Nephron progenitor cell (in vitro differentiated cells): ENCODE data around the gene LAMC3.
A peak's percentile ranks its signal among the peaks of the same experiment; 100 is the strongest.

Experiments used
- DNase-seq: peaks from one replicate; pipeline ENCODE4 v3.0.0; 2021
- H3K27ac Mint-ChIP-seq: 2 replicates; pipeline ENCODE4 v1.8.0; 2021; ENCODE audit warnings: mild to moderate bottlenecking, moderate library complexity, mixed read lengths
- H3K27me3 Mint-ChIP-seq: 2 replicates; pipeline ENCODE4 v1.8.0; 2021; ENCODE audit warnings: mild to moderate bottlenecking, low read depth, mixed read lengths; ENCODE audit not compliant: poor library complexity
- H3K36me3 Mint-ChIP-seq: 2 replicates; pipeline ENCODE4 v1.8.0; 2021; ENCODE audit warnings: low read depth, mixed read lengths
- H3K4me1 Mint-ChIP-seq: 2 replicates; pipeline ENCODE4 v1.8.0; 2021; ENCODE audit warnings: mixed read lengths
- H3K4me3 Mint-ChIP-seq: 2 replicates; pipeline ENCODE4 v1.8.0; 2021; ENCODE audit warnings: mild to moderate bottlenecking, moderate library complexity, mixed read lengths
- H3K9me3 Mint-ChIP-seq: 2 replicates; pipeline ENCODE4 v1.8.0; 2021; ENCODE audit warnings: mild to moderate bottlenecking, moderate library complexity, mixed read lengths
- TF ChIP-seq, protein P1 (sequence below): fragments of 200-600 bp; sonication (generic); IDR thresholded peaks from 2 replicates; pipeline ENCODE4 v1.5.0; 2021; ENCODE audit warnings: antibody characterized with exemption

Gene LAMC3

GRCh38 chr9:130988905-130989304 lies 20.1 kb upstream of the LAMC3 start:
- no peak for DNase-seq
- H3K9me3 Mint-ChIP-seq, result no peaks in the 10 kb centered on the region
- no peak overlapping the region for H3K4me3 Mint-ChIP-seq
- TF ChIP-seq, protein P1, sequence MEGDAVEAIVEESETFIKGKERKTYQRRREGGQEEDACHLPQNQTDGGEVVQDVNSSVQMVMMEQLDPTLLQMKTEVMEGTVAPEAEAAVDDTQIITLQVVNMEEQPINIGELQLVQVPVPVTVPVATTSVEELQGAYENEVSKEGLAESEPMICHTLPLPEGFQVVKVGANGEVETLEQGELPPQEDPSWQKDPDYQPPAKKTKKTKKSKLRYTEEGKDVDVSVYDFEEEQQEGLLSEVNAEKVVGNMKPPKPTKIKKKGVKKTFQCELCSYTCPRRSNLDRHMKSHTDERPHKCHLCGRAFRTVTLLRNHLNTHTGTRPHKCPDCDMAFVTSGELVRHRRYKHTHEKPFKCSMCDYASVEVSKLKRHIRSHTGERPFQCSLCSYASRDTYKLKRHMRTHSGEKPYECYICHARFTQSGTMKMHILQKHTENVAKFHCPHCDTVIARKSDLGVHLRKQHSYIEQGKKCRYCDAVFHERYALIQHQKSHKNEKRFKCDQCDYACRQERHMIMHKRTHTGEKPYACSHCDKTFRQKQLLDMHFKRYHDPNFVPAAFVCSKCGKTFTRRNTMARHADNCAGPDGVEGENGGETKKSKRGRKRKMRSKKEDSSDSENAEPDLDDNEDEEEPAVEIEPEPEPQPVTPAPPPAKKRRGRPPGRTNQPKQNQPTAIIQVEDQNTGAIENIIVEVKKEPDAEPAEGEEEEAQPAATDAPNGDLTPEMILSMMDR, result no peak
- H3K27ac Mint-ChIP-seq, result no peak overlapping the region
- no peaks in the 10 kb centered on the region for H3K36me3 Mint-ChIP-seq
- peaks cover 31% of the 10 kb centered on the region for H3K27me3 Mint-ChIP-seq
- peaks cover 66% of the 10 kb centered on the region for H3K4me1 Mint-ChIP-seq

- Mint-ChIP-seq H3K27ac (no peak overlapping the region), H3K27me3 (peaks cover 31% of the 10 kb centered on the region), H3K9me3 (no peaks in the 10 kb centered on the region), H3K4me1 (peaks cover 61% of the 10 kb centered on the region), H3K36me3 (no peaks in the 10 kb centered on the region), H3K4me3 (no peak overlapping the region)
- TF ChIP-seq, protein P1, result no peak
- DNase-seq, result no peak
These were observed 19.6 kb upstream of the LAMC3 start for GRCh38 chr9:130989391-130989790.

DNA sequence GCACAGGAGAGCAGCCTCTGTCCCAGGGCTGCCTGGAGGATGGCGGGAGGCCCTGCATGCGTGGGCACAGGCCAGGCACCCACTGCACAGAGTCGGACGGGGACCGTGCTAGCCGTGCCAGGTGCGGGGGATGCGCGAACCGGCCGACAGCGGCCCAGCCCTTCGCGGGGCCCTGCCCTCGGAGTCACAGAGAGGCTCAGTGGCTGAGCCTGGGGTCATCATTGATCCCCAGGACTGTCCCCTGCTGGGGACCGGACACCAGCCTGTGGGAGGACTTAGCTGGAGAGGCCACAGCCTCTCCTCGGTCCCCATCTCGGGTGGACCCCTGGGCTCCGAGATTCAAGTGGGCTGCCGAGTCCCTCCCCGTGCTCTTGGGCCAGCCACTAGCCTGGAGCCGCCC lies 19.1 kb upstream of the LAMC3 start:
- TF ChIP-seq, protein P1, result no peak
- H3K4me1 Mint-ChIP-seq, result peaks cover 56% of the 10 kb centered on the region
- H3K9me3 Mint-ChIP-seq, result no peaks in the 10 kb centered on the region
- no peaks in the 10 kb centered on the region for H3K36me3 Mint-ChIP-seq
- no peak overlapping the region for H3K27ac Mint-ChIP-seq
- H3K4me3 Mint-ChIP-seq, result no peak overlapping the region
- no peak for DNase-seq
- H3K27me3 Mint-ChIP-seq, result peaks cover 35% of the 10 kb centered on the region

DNA sequence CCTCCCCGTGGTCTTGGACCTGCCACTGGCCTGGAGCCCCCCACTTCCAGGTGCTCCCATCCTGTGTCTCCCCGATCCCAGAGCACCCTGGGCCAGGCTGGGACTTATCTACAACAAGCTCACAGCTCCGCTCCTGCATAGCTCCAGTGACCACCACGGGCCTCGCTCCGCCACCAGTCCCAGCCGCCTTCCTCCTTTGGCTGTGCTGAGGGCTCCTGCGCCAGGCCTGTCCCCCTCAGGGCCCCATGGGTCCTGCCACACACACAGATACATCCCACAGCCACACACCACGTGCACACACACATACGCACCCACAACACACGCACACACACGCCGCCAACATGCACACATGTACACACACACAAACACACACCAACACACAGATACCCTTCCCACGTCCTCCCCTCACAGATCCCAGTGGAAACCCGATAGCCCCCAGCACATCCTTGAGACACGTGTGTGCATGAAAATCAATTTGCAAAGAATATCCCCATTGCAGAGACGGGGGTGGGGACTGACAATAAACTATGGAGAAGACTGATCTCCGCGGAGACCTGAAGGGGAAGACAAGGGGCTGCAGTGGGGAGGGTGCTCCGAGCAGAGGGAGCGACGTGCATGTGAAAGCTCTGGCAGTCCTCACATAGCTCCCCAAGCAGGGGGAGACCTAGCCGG lies 18.5 kb upstream of the LAMC3 start:
- H3K27me3 Mint-ChIP-seq, result peaks cover 35% of the 10 kb centered on the region
- H3K4me3 Mint-ChIP-seq, result peak overlapping the region; percentile 28

DNA sequence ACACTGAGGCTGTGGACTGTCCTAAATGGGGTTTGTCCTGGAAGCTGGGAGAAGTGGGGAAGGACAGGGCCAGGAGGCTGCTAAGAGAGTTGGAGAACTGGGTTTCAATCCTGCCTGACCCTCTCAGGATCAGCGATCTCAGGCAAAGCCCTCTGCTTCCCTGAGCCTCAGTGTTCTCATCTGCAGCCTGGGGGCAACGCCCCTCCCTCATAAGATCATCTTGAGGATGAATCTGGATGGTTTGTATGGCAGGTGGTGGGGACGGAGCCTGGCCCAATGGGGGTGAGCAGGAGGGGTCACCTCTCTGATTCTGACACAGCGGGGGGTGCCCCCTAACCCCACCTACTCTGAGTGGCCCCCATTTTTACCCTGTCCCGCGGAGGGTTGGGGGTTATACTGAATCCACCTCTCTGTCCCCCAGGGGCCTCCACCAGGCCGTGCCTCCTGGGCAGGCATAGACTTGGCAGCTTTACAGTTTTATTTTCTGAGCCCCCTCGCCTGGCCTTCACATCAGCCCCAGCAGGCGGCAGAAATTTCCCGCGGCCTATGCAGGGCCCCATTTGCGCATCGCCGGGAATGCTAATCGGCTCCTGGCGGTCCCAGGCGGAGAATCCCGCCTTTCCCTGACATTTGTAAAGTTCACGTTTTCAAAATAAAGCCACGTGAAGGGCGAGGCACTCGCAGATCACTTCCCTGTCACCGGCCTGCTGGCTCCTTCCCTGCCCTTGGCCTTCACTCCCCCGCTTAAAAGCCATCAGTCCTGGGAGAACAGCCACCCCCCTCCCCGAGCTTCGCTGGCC lies 17.8 kb upstream of the LAMC3 start:
- Mint-ChIP-seq H3K9me3 (no peaks in the 10 kb centered on the region), H3K27me3 (peaks cover 35% of the 10 kb centered on the region), H3K4me3 (no peak overlapping the region), H3K4me1 (peaks cover 46% of the 10 kb centered on the region), H3K36me3 (no peaks in the 10 kb centered on the region), H3K27ac (no peak overlapping the region)
- peak; percentile 43 for DNase-seq
- TF ChIP-seq, protein P1, result no peak

More for the DNA sequence above, 18.5 kb upstream of the LAMC3 start:
- Mint-ChIP-seq H3K36me3 (no peaks in the 10 kb centered on the region), H3K27ac (no peak overlapping the region), H3K9me3 (no peaks in the 10 kb centered on the region), H3K4me1 (peaks cover 52% of the 10 kb centered on the region)
- DNase-seq, result no peak
- TF ChIP-seq, protein P1, result no peak
